Body of pancreas (tissue), 4 donors: Measurements from ENCODE around the gene CPXM1. TPM values are rescaled to one million over a fixed set of nuclear protein-coding genes. Genes with fewer than 3 reads are reported as not detected.

Experiments used
- ATAC-seq: fragments of 150-250 bp; one replicate; pipeline ENCODE4 v1.9.1; 2016
- DNase-seq, 4 donors: peaks; one replicate each; pipeline ENCODE4 v3.0.0-alpha.2; 2019
- H3K27ac ChIP-seq, 4 donors: fragments of 200-600 bp; sonication (generic); 1 replicate in 3 of 4; 2 replicates in 1 of 4; pipeline versions ENCODE4 v1.5.1 to v1.6.1; 2016 to 2019; ENCODE audit warnings: mild to moderate bottlenecking in 1 of 4, mixed read lengths in 1 of 4, moderate library complexity in 1 of 4
- H3K27me3 ChIP-seq, 2 donors: fragments of 200-600 bp; sonication (generic); one replicate each; pipeline ENCODE4 v1.6.0; 2016; ENCODE audit warnings: mild to moderate bottlenecking in 1 of 2
- H3K36me3 ChIP-seq, 2 donors: fragments of 200-600 bp; sonication (generic); replicated peaks in 1 of 2; 2 replicates each; pipeline ENCODE4 v1.5.1; 2016; ENCODE audit warnings: low read depth in 2 of 2; ENCODE audit not compliant: insufficient read depth in 1 of 2
- H3K4me1 ChIP-seq: fragments of 200-600 bp; sonication (generic); one replicate; pipeline ENCODE4 v1.6.0; 2016
- H3K4me3 ChIP-seq, 2 donors: fragments of 200-600 bp; sonication (generic); 1 replicate in 1 of 2; 2 replicates in 1 of 2; pipeline ENCODE4 v1.5.1; 2016 to 2019
- H3K9me3 ChIP-seq, 3 donors: fragments of 200-600 bp; sonication (generic); 1 replicate in 2 of 3; 2 replicates in 1 of 3; pipeline ENCODE4 v1.5.1; 2016
- CTCF ChIP-seq, 7 experiments: fragments of 450-650 bp in 4 of 7; fragments of 200-600 bp in 3 of 7; sonication (generic) in 3 of 7; IDR thresholded peaks; one replicate each; pipeline ENCODE4 v1.5.1; 2016 to 2019; ENCODE audit warnings: antibody characterized with exemption in 7 of 7
- POLR2A ChIP-seq, 3 donors: fragments of 450-650 bp; IDR thresholded peaks; one replicate each; pipeline ENCODE4 v1.6.1; 2016; ENCODE audit warnings: antibody characterized with exemption in 3 of 3, mild to moderate bottlenecking in 2 of 3
- WGBS, 2 donors: methylation state at CpG; one replicate each; pipeline ENCODE4 v1.1.5; 2017; 5-methylcytosine and 5-hydroxymethylcytosine counted together
- intact Hi-C: fragments of 100-400 bp; cut with DNase I; formaldehyde crosslinking; loops from one replicate; pipeline ENCODE4 v1.15.1; 2023
- total RNA-seq, 2 donors: library from RNA; depleted of rRNA; stranded (reverse); fragments of >200 nt; gene quantifications; one replicate each; pipeline ENCODE4 v1.1.0, GENCODE V29; 2016

CPXM1 gene
- total RNA-seq, 2 donors from 2014 or later = 2.3 to 4.9 TPM

- TF ChIP-seq CTCF (IDR thresholded peaks at IDR 0.05) = no peak
- TF ChIP-seq POLR2A (IDR thresholded peaks at IDR 0.05) = no peak
- peak overlapping the region; percentile 92 to 97 for H3K4me3 ChIP-seq
- WGBS, 2 donors = 5 to 17% methylated on average over 11 to 29 of the region's 33 CpGs
- peaks cover 21% of the 10 kb centered on the region for H3K4me1 ChIP-seq
- no peaks in the 10 kb centered on the region for H3K36me3 ChIP-seq
- intact Hi-C loops = no loop called here
- ATAC-seq (peak; percentile 30), DNase-seq (peak; percentile 45 to 50 (median 50))
- peak overlapping the region; percentile 45 to 93 (median 87) for H3K27ac ChIP-seq
- no peaks in the 10 kb centered on the region for H3K9me3 ChIP-seq
- H3K27me3 ChIP-seq = no peaks in the 10 kb centered on the region
Observed at GRCh38 chr20:2840967-2841531, 40.6 kb upstream of the CPXM1 start.

- WGBS, 2 donors = 0 to 4% methylated on average over 7 to 92 of the region's 98 CpGs
- ATAC-seq (peak; percentile 96), DNase-seq (peak; percentile 86 to 87 (median 87))
- Histone ChIP-seq H3K4me1 (peaks cover 21% of the 10 kb centered on the region), H3K9me3 (no peaks in the 10 kb centered on the region), H3K27me3 (no peaks in the 10 kb centered on the region), H3K4me3 (peak within 1 kb of the TSS; percentile 92 to 97), H3K27ac (peak within 1 kb of the TSS; percentile 45 to 93 (median 87)), H3K36me3 (no peaks in the 10 kb centered on the region)
- intact Hi-C loops = no loop called here
- TF ChIP-seq POLR2A (IDR thresholded peaks at IDR 0.05) (peak; percentile 33 to 76 (median 72)), CTCF (IDR thresholded peaks at IDR 0.05) (no peak)
Observed at GRCh38 chr20:2840138-2840966, 39.9 kb upstream of the CPXM1 start, which contains the start of the genes PCED1A and VPS16. Gene PCED1A (minus strand): TSS chr20:2840655. CDS start chr20:2839912, 743 bp downstream. Gene VPS16 (plus strand): TSS chr20:2840745. CDS start chr20:2840775, 30 bp downstream.

- H3K27me3 ChIP-seq = no peaks in the 10 kb centered on the region
- ATAC-seq (no peak), DNase-seq (no peak)
- H3K4me3 ChIP-seq = peak overlapping the region in 1 of 2 donors; percentile 97
- H3K9me3 ChIP-seq = no peaks in the 10 kb centered on the region
- H3K4me1 ChIP-seq = peaks cover 21% of the 10 kb centered on the region
- H3K36me3 ChIP-seq = no peaks in the 10 kb centered on the region
- intact Hi-C loops = loop anchor here (10.0 kb wide), 1 partner anchor 365 kb away; the partner anchor contains the start of gene SNRPB
- no peak for TF ChIP-seq CTCF (IDR thresholded peaks at IDR 0.05)
- no peak for TF ChIP-seq POLR2A (IDR thresholded peaks at IDR 0.05)
- WGBS, 2 donors = 78 to 88% methylated on average over 16 to 17 of the region's 21 CpGs
- H3K27ac ChIP-seq = peak overlapping the region in 2 of 4 donors; percentile 89 to 93
Observed at GRCh38 chr20:2839732-2840137, 39.3 kb upstream of the CPXM1 start.

- intact Hi-C loops = loop anchor here (10.0 kb wide), 1 partner anchor 364 kb away; the partner anchor contains the start of gene SNRPB
- TF ChIP-seq CTCF (IDR thresholded peaks at IDR 0.05) (no peak), POLR2A (IDR thresholded peaks at IDR 0.05) (no peak)
- Histone ChIP-seq H3K36me3 (no peaks in the 10 kb centered on the region), H3K27me3 (no peaks in the 10 kb centered on the region), H3K4me3 (no peak overlapping the region), H3K27ac (no peak overlapping the region), H3K4me1 (peaks cover 21% of the 10 kb centered on the region), H3K9me3 (no peaks in the 10 kb centered on the region)
- no peak for ATAC-seq
- 92 to 95% methylated on average over 9 to 15 of the region's 15 CpGs for WGBS, 2 donors
- no peak for DNase-seq
Observed at GRCh38 chr20:2838847-2839671, 38.6 kb upstream of the CPXM1 start.
